Islet of Langerhans (tissue), 1 donor: ENCODE results near the gene SHMT2.

Experiments used
- FAIRE-seq: peaks from one replicate; lab custom pipeline; 2011; peaks lifted over from hg19 to GRCh38; lab: Jason Lieb, UNC

The SHMT2 gene

DNA sequence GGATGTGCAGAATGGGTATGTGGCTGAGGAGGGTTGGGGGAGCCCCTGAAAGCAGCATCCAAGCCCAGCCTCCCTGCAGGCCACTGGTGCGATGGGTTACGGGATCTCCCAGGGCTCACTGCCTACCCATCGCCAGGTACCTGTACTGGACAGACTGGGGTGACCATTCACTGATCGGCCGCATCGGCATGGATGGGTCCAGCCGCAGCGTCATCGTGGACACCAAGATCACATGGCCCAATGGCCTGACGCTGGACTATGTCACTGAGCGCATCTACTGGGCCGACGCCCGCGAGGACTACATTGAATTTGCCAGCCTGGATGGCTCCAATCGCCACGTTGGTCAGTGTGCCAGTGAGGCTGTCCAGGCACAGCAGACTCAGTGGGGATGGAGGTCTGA, 31.2 kb upstream of the SHMT2 start:
- FAIRE-seq = no peak

DNA sequence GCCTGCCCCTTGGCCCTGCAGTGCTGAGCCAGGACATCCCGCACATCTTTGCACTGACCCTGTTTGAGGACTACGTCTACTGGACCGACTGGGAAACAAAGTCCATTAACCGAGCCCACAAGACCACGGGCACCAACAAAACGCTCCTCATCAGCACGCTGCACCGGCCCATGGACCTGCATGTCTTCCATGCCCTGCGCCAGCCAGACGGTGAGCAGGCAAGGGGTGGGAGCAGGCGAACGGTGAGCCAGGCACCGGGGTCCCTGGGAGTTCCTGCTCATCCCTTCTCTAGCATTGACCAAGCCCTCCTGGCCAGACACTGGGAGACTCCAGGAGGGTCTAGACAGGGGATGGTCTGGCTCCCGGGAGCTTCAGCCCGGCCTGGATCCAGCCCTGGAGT, 30.3 kb upstream of the SHMT2 start:
- no peak for FAIRE-seq

DNA sequence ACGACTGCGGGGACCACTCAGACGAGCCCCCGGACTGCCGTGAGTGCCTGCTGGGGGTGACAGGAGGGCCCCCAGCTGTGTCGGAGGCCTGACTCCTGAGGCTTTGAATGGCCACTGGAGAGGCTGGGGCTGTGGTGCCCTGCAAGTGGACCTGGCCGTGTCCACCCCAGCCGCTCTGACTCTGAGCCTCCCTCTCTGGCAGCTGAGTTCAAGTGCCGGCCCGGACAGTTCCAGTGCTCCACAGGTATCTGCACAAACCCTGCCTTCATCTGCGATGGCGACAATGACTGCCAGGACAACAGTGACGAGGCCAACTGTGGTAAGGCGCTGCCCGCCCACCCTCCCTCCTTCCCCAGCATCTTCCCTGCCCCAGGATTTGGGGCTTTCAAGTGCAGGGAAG, 29.0 kb upstream of the SHMT2 start:
- no peak for FAIRE-seq

DNA sequence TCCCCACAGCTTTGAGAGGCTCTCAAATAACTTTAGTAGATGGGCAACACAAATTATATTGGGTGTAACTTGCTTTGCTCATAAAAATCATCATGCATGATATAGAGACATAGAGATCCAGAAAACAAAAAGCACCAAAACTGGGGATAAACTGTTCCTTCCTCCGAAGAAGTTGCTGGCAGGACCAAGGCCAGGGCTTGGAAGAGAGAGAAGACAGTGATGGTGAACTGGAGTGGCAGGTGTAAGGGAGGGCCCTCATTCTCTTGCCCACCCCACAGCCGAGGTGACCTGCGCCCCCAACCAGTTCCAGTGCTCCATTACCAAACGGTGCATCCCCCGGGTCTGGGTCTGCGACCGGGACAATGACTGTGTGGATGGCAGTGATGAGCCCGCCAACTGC, 28.3 kb upstream of the SHMT2 start:
- no peak for FAIRE-seq

DNA sequence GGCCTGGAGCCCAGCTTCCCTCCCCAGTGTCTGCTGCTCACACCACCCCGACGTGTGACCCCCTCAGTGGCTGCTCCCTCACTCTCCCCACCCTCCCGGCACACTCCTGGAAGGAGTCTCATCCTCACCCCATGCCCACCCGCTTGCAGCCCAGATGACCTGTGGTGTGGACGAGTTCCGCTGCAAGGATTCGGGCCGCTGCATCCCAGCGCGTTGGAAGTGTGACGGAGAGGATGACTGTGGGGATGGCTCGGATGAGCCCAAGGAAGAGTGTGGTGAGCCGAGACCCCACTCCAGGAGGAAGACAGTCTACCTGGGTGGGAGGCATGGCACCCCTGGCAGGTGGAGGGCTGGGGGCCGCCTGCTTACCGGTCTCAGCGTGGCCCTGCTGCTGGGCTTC, 27.9 kb upstream of the SHMT2 start:
- no peak for FAIRE-seq

DNA sequence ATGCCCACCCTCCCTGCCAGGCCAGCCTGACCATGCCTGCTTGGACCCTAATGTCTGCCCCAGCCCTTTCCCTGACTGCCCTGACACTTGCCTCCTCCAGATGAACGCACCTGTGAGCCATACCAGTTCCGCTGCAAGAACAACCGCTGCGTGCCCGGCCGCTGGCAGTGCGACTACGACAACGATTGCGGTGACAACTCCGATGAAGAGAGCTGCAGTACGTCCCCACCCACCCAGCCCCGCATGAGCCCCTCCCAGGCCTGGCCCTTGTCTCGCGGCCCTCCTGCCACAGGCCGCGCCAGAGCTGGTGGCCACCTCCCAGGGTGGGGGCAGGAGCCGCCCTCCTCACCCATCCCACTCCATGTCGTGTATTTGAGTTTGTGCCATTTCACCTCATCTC, 27.2 kb upstream of the SHMT2 start:
- FAIRE-seq = no peak

DNA sequence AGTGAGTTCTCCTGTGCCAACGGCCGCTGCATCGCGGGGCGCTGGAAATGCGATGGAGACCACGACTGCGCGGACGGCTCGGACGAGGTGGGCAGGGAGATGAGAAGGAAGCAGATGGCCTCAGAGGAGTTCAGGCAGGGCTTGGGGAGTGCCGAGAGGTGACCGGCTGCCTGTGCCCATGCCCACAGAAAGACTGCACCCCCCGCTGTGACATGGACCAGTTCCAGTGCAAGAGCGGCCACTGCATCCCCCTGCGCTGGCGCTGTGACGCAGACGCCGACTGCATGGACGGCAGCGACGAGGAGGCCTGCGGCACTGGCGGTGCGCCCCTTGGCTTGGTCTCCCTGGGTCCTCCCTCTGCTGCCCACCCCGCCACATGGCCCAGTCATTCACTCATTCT, 26.3 kb upstream of the SHMT2 start:
- FAIRE-seq = no peak

DNA sequence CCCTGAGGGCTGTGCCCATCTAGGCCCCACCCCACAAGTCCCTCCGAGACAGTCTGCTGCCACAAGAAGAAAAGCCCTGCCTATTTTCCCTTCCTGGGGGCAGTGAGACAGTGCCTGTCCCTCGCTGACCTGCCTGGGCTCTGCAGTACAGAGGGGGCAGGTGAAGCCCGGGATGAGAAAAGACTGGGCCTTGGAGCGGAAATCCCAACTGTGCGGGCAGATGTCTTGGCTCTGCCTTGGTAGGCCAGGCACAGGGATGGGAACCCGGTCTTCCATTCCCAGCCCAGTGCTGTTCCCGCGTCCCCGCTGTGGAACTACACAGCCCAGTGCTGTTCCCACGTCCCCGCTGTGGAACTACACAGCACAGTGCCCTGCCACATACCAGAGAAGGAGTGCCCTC, 25.7 kb upstream of the SHMT2 start:
- no peak for FAIRE-seq

DNA sequence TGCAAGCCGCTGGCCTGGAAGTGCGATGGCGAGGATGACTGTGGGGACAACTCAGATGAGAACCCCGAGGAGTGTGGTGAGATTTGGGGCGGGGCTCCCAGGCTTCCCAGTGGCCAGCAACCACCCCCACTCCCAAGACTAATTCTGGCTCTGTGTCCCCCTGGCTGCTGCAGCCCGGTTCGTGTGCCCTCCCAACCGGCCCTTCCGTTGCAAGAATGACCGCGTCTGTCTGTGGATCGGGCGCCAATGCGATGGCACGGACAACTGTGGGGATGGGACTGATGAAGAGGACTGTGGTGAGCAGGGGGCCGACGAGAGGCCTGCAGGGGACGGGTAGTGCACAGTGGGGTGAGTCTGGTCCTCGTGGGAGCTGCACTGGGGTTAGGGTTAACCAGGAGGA, 25.1 kb upstream of the SHMT2 start:
- no peak for FAIRE-seq

DNA sequence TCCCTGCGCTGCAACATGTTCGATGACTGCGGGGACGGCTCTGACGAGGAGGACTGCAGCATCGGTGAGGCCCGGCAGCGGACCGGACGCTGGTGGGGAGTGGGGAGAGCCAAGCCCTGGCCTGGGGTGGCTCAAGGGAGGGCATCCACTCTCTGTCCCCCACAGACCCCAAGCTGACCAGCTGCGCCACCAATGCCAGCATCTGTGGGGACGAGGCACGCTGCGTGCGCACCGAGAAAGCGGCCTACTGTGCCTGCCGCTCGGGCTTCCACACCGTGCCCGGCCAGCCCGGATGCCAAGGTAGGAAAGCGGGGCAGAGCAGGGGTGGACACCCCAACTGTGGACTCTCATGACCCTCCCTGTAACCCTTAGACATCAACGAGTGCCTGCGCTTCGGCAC, 24.3 kb upstream of the SHMT2 start:
- no peak for FAIRE-seq

DNA sequence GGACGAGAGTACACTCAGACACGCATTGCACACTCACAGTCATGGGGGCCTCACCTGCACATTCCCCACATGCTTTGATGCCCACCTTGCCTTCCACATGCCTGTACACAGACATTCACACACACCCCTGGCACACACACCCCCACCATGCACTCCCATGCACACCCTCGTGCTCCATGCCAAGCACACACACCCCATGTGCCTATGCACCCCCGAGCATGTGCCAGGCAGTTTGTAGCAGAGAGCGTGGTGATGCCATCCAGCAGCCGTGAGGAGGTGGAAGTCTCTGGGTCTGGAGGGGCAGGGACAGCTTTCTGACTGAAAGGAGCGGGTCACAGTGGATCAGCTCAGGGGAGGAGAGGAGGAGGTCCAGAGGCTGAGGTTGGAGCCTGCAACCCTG, 23.6 kb upstream of the SHMT2 start:
- no peak for FAIRE-seq

DNA sequence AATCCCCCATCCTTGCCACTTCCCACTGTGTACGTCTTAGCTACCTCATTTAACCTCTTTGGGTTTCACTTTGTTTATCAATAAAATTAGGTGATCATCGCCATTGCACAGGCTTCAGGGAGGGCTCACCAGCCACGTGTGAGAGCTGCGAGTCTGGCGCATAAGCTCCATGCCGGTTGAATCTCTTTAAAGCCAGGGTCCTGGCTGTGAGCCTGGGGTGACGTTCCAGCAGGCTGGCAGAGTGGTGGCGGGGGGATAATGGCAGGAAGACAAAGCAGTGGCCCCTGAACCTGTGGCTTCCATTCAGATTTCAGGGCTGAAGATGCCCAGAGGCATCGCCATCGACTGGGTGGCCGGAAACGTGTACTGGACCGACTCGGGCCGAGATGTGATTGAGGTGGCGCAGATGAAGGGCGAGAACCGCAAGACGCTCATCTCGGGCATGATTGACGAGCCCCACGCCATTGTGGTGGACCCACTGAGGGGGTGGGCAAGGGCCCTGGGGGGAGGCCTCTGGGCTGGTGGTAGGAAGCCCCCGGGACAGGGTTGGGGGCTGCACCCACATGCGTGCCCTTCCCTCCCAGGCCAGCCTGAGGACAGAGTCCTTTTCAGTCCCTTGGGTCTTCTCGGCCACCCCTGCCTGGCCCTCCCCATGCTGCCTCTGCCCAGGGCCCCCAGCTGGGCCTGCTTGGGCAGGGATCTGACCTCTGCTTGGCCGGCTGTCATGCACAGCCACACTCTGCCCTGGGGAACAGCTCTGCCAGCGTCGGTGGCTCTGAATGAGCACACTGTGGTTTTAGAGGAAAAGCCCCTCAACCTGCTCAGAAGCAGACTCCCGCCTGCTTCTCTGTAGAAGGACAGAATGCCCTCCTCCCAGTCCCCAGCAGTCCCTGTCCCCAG, 21.5 kb upstream of the SHMT2 start:
- no peak for FAIRE-seq

DNA sequence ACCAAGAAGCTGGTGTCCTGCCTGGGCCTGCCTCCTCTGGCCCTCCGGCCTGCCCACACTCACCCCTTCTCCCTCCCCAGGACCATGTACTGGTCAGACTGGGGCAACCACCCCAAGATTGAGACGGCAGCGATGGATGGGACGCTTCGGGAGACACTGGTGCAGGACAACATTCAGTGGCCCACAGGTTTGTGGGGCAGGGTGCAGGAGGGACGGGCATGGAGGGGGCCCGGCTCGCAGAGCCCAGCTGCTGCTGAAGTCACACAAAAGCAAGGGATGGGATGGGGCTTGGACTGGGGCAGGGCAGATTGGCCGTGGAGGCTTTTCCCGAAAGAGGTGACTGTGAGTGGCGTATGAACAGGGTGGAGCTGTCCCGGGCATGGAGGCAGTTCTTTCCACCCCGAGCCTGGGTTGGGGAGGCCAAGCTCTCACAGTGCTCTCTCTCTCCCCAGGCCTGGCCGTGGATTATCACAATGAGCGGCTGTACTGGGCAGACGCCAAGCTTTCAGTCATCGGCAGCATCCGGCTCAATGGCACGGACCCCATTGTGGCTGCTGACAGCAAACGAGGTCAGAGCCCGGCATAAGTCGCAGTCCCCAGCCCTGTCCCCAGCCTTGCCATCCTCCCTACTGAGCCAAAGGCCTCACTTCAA, 20.8 kb upstream of the SHMT2 start:
- no peak for FAIRE-seq

DNA sequence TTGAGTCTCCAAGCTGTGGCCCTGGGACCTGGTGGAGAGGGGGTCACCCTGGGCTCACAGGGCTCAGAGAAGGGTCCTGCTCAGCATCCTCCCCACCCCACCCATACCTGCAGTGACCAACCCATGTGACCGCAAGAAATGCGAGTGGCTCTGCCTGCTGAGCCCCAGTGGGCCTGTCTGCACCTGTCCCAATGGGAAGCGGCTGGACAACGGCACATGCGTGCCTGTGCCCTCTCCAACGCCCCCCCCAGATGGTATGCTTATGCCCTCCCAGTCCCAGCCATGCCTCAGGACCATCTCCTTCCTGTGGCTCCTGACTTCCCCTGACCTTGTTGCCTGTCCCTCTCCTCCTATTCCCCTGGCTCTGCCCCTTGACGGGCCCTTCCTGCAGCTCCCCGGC, 19.6 kb upstream of the SHMT2 start:
- FAIRE-seq = no peak

DNA sequence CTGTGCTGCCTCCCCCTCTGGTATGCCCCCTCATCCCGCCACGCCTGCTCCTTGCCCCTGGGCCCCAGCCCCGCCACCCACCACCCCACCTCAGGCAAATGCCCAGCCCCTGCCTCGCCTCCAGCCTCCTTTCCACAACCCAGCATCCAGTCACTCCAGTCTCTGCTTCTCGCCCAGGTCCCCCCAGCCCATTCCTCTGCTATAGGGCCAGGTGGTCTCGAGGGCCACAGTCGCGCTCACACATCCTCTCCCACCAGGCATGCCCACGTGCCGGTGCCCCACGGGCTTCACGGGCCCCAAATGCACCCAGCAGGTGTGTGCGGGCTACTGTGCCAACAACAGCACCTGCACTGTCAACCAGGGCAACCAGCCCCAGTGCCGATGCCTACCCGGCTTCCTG, 19.1 kb upstream of the SHMT2 start:
- no peak for FAIRE-seq

DNA sequence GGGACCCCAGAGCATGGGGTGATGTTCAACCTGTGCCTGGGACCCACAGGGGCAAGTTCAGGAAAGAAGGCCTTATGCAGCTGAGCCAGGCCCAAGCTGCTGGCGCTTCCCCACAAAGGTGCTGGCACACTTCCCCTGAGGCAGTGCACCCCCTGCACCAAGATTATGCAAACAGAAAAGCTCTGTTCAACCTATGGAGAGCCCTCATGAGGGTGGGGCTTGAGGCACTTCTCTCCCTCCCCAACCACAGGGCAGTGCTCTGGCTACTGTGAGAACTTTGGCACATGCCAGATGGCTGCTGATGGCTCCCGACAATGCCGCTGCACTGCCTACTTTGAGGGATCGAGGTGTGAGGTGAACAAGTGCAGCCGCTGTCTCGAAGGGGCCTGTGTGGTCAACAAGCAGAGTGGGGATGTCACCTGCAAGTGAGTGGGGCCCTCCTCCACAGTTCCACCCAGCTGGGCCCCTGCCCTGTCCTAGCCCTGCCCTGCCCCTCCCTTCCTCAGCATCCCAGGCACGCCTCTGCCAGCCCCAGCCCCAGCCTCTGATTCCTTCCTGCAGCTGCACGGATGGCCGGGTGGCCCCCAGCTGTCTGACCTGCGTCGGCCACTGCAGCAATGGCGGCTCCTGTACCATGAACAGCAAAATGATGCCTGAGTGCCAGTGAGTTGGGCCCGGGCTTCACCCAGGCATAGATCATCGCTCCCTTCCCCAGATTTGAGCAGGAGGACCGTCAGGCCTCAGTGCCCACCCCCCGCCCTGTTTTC, 18.4 kb upstream of the SHMT2 start:
- no peak for FAIRE-seq

DNA sequence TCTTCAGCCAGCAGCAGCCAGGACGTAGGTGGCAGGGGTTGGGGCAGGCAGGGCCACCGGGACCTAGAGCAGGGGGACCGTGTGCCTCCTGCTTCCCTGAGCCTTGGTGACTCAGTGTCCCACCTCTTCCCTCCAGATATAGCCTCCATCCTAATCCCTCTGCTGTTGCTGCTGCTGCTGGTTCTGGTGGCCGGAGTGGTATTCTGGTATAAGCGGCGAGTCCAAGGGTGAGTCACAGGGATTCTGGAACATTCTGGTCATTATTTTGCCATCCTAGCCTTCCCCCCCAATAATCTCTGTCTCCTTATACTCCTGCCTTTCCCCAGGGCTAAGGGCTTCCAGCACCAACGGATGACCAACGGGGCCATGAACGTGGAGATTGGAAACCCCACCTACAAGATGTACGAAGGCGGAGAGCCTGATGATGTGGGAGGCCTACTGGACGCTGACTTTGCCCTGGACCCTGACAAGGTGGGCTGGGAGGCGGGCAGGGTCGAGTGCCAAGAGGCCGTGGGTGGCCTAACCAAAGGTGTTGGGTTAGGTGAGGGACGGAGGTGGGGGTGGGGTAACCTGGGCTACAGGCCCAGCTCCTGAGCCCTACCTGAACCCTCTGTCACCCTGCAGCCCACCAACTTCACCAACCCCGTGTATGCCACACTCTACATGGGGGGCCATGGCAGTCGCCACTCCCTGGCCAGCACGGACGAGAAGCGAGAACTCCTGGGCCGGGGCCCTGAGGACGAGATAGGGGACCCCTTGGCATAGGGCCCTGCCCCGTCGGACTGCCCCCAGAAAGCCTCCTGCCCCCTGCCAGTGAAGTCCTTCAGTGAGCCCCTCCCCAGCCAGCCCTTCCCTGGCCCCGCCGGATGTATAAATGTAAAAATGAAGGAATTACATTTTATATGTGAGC, 17.5 kb upstream of the SHMT2 start:
- FAIRE-seq = no peak

DNA sequence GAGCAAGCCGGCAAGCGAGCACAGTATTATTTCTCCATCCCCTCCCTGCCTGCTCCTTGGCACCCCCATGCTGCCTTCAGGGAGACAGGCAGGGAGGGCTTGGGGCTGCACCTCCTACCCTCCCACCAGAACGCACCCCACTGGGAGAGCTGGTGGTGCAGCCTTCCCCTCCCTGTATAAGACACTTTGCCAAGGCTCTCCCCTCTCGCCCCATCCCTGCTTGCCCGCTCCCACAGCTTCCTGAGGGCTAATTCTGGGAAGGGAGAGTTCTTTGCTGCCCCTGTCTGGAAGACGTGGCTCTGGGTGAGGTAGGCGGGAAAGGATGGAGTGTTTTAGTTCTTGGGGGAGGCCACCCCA, 16.8 kb upstream of the SHMT2 start:
- no peak for FAIRE-seq

DNA sequence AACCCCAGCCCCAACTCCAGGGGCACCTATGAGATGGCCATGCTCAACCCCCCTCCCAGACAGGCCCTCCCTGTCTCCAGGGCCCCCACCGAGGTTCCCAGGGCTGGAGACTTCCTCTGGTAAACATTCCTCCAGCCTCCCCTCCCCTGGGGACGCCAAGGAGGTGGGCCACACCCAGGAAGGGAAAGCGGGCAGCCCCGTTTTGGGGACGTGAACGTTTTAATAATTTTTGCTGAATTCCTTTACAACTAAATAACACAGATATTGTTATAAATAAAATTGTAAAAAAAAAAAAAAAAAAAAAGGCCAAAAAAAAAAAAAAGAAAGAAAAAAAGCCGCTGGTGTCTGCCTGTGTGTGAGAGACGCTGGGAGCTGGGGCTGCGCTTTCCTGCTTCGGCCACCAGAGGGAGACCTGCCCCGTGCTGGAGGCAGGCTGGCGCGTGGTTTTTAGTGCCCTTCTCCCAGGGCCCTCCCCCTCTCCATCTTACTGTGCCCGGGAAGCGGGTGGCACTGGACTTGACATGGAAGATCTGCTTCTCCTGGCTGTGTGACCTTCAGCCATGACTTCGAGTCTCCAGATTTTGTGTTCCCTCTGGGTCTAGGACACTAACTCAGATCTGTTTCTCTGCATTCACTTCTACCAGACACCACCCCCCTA, 16.3 kb upstream of the SHMT2 start:
- peak; percentile 30 for FAIRE-seq

DNA sequence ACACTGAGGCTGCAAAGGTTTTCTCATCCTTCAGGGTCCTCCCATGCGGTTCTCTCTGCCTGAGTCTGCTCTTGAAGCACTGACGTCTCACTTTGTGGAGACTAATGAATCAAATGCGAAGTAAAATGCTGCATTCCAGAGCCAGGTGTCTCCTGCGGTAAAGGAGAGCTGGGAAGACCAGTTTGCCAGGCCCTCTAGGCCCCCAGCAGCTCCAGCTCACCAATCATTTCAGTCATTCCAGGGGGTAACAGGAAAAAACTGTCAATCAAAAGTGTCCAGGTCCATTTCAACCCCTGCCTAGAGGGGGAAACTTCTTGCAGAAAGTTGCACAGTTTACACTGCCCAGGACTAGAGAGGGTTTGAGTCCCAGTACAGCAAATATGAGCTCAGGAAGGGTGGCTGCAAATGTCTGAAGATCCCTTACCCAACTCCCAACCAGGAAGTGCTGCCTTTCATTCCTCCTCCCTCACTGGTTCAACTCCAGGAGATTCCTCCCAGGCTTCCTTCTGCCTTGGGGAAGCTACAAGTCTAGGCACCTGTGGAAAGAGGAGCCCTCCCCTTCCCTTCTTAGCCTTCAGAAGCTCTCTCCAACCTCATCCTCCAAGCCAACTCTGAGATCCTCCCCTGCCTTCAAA, 15.6 kb upstream of the SHMT2 start:
- no peak for FAIRE-seq

DNA sequence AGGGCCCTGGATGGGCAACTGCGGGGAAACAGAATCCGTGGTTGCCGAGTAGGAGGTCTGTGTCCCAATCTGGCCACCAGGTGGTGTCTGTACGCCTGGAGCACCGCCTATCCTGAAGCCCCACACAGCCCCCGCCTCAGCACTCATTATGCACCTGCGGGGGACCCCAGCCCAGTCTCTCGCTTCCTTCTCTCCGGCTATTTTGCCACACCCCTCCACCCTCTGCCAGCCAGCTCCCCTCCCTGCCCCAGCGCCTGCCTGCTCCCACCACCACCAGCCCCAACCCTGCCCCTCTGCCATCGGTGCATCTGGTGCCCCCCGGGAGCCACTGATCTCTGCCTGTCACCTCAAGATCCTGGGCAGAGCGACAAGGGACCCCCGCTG, 15.1 kb upstream of the SHMT2 start:
- no peak for FAIRE-seq
